ENCODE measurements around the gene RPL35.

RPL35 gene

DNA sequence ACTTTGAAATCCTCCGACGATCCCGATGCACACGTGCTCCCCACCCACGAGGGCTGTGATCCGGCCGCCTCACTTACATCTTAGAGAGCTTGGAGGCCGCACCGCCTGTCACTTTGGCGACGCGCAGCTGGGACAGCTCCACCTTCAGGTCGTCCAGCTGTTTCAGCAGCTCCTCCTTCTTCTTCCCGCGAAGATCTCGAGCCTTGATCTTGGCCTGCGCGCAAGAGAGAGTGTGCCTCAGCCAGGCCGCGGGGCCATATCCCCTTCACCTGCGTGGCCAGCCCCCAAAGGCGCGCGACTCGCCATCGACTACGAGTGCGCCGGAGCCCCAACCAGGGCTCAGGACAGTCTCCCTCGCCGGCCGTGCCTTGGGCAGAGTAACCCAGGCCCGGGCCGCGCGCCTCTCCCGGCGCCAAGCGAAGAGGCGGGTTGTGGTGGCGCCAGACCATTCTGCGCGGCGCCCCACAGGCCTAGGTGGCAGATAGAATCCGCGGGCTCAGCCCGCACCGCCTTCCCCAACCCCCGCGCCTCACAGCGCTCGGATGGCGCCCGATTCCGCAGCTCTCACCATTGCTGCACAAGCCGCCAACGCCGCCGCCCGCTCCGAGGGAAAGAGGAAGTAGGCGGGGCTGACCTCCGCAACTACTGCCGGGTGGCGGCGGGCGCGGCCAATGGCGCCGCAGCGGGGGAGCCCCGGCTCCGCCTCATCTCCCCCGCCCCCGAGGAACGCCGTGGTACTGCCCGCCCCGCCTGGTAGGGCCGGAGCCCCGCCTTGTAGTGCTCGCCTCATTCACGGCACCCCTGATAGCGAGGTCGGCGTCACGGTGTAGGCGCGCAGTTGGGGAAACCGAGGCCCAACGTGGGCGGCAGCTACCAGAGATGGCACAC lies at the start of gene RPL35, which contains the start of gene ARPC5L:
Gene RPL35 (minus strand): TSS at position 616 of the 888 bp plus-strand sequence. CDS start 45 bp downstream, at position 571.
Gene ARPC5L (plus strand): TSS at position 789 of the 888 bp plus-strand sequence. CDS start 7,161 bp downstream, outside the sequence.
- peak; percentile 84 to 96 for DNase-seq

DNA sequence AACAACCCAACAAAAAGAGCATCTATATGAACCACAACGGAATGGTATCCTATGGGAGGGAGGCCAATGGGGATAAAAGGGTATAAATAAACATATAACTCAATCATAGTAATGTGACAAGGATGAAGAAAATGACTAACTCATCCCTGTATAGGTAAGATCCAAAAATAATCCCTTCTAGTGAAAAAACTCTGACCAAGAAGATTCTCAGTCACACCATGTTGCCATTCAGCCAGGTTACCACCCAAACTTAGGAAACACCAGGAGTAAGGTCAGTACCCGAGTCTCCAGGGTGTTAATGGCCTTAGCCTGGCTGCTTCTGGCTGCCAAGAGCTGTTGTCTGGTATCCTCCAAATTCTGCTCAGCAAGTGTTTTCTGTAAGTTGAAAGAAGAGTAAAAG lies 46.3 kb upstream of the RPL35 start:
- DNase-seq = no peak

DNA sequence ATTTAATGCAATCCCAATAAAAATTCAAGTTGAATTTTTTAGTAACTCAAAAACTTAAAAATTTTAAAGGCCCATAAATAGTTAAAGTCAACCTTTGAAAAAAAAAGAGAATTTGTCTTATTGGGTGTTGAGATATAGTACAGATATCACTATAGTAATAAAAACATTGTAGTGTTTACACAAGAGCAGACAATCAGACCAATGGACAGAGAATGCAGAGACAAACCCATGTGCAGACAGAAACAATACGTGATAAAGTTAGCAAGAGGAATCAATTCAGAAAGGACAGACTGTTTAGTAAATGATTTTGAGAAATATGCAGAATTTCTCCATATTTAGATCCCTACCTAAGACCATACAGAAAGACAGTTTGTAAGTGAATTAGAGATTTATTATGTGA lies 45.2 kb upstream of the RPL35 start:
- DNase-seq = no peak

DNA sequence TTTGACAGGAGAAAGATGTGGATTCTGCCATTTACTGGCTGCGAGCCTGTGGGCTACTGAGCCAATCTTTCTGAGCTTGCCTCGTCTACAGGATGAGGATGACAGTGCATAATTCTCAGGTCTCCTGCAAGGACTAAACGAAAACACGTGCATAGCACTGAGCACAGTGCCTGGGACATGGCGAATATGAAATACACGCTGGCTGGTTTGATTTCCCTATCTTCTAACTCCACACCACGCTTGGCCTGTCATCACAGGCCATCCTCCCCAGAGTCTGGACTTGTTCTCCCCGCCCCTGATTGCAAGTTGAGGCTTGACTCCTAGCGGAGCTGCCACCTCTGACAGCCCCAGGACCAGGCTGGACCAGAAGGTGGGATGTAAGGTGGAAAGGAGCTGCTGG lies 38.1 kb upstream of the RPL35 start:
- no peak for DNase-seq

DNA sequence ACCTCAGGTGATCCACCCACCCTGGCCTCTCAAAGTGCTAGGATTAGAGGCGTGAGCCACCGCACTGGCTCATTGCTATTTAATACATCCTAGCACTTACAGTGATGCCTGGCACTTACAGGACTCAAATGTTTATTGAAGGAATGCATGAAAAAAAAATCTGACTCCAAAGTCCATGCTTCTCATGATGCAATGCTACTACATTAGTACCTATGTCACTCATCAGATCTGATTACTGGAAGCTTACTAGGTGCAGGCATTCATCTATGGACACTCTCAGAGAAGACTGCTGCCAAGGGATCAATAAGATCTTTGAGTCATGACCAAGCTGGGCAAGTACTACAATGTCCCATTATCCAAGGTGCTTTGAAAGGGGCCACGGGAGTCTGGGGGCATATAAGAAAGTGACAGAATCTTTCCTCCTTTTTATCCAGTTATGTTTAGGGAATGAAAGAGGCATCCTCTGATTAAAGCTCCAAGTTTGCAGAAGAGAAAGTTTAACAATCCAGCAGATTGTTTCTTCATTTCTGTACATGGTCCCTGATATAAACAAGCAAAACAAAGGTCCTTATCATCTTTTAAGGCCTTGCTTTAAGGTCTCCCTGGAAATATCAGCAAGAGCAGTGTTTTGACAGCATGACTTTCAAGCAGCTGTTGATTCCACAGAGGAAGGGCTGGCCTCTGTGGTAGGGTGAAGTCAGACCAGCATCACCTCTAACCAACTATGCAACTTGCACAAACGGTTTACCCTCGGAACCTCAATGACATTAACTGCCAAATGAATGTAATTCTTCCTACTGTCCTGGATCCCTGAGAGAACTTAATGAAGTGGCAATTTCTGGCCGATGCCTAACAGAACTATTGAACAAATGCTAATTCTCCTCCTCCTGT lies 36.1 kb upstream of the RPL35 start:
- DNase-seq = no peak

DNA sequence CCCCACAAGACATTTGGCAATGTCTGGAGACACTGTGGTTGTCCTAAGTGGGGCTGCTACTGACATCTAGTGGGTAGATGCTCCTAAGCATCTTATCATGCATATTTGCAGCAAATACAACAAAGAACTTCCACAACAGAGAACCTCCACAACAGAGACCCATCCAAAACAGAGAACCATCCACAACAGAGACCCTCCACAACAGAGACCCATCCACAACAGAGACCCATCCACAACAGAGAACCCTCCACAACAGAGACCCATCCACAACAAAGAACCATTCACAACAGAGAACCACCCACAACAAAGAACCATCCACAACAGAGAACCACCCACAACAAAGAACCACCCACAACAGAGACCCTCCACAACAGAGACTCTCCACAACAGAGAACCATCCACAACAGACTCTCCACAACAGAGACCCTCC lies 33.0 kb upstream of the RPL35 start:
- peak in 1 of 2 experiments; percentile 45 for DNase-seq

DNA sequence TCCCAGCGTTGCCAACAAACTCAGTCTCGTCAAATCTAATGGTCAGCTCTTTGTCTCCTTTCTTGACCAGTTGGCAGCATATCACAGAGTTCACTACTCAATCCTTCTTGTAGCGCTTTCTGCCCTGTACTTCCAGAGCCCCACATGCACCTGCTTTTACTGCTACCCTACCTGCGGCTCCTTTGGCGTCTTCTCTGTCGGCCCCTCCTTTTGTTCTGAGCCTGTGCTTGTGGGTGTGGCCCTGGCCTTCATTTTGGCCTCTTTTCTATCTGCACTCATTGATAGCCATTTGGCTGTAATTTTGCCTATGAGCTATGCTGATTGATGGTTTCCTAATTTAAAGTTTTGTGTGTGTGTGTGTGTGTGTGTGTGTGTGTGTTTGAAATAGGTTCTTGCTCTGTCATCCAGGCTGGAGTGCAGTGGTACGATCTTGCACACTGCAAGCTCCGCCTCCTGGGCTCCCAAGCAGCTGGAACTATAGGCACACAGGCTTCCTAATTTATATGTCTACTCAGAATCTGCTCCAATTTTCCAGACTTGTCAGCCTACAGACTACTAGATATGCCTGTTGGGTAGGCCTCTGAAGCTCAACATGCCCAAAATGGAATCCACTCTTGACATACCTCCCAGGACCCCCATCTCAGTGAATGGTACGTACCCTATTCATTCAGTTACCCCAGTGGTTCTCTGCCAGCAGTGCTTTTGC lies 32.4 kb upstream of the RPL35 start:
- DNase-seq = no peak

DNA sequence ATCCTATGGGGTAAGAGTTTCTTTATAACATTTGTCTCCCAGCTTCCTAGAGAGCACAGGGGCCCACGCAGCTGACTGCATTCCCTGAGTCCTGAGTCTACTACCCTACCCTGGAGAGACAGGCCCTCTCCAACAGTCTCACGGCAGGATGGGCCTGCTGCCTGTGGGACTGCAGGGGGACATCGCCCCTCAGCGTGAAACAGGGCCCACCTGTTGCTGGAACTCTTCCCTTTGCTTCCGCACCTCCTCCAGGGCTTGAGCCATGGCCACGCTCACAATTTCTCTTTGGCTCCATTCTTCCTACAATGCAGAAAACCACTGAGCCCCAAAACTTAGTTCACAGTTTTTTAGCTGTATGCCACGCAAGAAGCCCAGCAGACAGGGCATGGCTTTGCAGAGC lies 28.4 kb upstream of the RPL35 start:
- no peak for DNase-seq

DNA sequence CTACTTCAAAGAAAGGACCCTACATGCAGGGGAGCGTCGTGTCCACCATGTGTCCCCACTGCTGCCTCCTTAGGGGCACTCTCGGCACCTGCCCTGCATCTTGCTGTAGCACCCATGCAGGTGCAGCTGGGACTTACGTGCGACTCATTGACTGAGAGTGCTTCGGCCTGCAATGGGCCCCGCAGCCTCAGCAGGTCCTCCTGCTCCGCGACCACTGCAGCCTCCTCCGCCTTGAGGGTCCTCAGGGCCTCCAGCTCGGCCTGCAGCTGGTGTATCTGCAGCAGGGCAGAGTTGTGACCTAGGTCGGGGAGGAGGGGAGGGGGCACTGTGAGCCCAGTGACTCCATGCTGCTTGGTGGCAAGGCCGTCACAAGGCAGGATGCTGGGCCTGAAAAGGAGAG lies 27.2 kb upstream of the RPL35 start:
- no peak for DNase-seq

DNA sequence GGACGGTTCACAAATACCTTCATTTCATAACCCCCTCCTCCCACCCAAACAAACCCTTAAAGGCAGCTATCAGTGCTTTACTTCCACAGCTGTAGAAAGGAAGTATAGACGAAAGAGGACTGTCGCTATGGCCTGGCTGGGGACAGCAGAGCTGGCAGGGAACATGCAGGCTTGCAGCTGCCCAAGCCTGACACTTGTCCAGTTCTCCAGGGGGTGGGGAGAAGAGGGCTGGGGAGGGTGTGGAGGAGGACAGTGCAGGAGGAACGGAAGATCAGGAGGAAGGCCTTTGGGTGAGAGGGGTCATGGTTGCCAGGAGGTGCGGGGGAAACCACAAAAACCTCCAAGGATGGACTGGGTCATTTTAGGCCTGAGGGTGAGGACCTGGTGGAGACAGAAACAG lies 26.1 kb upstream of the RPL35 start:
- no peak for DNase-seq

DNA sequence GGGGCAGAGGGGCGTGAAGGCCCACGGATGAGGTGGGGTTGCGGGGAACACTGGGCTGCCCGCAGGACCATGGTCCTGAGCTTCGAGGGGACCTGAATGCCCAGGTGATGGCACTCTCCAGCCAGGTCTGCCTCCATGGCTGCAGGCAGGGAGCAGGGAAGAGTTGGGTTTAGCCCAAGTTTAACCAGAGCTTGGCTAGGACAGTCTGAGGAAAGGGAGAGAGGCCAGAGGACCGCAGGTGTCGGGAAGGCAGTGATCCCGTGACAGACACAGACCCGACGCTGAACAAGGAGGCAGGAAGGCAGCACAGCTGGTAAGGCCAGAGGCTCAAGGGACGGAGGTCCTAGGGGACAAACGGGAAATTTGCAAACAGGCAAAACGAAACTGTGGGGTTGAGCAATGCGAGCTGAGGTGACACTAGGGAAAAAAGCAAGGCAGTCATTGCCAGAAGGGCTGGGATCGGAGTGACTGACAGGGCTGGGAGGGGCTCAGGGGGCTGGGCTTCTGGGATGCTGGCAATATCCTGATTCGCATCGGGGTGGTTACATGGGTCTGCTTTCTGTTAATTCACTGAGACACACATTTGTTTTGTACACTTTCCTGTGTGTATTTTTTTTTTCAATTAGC lies 25.2 kb upstream of the RPL35 start:
- no peak for DNase-seq

DNA sequence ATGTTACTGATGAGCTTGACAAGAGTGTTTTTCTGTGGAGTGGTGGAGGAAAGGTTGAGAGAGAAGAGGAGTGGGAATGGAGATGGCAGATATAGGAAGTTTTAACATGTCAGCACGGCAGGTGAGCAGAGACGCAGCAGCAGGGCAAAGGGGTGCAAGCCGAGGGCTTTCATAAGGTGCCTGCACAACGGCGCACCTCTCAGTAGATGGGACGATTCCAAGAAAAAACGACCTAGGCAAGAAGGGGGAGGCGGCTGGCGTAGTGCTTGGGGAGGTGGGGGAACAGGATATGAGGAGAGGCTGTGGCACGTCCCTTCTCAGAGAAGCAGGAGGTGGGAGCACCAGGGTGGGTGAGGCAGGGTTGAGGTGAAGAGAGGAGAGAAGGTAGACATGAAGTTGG lies 24.7 kb upstream of the RPL35 start:
- DNase-seq = no peak

DNA sequence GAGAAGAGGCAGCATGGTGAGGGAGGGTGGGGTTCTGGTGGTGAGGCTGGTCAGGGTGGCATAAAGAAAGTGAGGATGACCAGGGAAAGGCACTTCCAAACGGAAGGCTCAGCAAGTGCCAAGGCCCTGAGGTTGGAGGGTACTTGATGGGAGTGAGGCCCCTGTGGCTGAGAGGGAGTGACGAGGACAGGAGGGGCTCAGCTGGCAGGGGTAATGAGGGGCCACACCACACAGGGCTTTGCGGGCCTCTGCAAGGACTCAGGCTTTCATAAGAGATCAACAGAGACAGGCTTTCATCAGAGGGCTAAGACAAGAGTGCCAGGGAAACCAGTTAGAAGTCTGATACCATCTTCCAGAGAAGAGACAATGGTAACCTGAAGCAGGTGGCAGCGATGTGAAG lies 23.8 kb upstream of the RPL35 start:
- DNase-seq = no peak

DNA sequence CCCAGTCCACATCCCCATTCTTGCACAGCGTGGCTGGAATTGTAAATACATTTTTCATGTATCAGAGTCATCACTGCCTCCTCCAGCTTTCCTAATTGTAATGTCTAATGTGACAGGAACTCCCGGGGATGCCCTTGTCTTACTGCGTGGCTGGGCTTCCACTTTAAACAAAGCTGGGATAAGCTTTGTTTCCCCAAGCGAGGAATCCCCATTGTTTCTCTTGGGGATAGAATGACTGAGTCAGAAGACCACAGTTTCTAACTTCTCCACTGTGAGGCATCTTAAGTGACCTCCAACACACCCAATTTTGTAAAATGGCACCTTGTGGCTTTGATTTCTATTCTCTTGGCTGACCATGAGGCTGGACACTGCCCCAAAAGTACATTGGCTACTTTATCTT lies 22.6 kb upstream of the RPL35 start:
- no peak for DNase-seq

DNA sequence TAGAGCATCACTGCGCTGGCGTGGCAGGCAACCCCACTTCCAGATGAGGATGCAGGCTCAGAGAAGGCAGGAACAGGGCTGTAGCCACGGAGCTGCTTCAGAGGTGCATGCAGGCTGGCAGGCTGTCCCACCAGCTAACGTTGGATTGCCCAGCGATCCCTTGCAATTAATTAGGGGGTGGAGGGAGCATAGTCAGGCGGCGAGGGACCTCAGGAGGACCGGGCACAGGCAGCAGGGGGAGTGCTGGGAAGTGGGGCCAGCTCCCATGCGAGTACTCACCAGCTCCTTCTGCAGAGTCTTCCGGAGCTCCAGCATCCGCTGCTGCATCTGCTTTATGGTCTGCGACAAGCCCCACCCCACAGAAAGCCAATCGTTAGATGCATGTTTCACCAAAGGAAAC lies 20.5 kb upstream of the RPL35 start:
- DNase-seq = no peak

DNA sequence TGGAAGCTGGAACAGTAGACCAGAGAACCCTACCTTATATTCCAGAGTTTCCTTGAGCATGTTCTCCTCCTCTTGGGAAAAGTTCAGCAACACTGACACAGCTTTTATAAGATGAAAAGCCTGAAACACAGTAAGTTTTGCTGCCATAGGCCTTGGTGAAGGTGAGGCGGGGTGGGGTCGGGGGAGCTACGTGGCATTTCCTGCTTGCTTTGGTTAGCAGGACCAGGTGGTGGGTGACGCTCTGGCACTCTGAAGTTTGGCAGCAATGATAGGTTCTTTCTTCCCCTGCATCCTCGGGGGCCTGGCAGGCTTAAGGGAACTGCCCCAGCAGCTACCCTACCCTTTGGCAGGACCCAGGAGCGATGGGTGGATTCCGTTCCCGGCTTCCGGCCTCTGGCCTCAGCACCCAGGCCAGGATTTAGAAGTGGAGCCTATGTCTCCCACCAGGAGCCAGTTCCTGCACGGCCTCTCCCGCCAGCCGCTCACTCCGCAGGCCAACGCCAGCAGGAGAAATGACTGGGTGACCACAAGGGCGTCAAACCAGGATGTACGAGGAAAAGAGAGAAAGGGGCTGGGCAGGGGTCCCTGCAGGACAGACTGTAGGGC lies 19.5 kb upstream of the RPL35 start:
- DNase-seq = no peak

DNA sequence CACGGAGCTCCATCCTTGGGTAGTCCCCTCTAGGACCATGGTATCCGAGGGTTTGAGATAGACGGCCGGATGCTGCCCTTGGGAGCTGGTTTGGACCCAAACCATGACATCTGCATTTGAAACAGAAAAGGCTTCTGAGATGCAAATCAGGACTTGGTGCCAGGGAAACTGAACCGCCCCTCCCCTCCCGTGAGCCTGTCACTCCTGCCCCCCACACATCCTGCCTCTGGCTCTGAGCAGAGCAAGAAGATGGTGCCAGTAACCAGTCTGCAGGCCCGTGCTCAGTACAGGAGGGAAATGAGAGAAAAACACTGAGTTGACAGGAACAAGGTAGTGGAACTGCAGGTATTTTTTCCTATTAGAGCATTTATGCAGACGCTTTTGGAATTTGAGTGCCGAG lies 18.7 kb upstream of the RPL35 start:
- no peak for DNase-seq

DNA sequence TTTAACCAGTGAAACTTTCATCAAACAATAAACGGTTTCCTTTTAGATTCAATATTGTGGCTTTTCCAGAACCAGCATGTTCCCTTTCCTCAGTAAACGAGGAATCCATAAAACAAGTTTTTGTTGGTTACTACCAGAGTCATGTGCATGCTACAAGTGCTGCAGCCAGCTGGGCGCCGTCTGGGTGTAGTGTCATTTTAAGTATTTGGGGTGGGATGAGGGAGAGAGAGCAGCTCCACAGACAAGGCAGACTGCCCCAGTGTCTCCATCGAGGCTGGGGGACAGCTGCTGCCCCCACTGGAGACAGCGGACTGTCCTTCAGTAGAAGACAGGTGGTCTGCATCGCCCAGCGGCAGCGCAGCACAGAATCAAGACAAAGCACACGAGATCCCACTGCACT lies 17.5 kb upstream of the RPL35 start:
- no peak for DNase-seq

DNA sequence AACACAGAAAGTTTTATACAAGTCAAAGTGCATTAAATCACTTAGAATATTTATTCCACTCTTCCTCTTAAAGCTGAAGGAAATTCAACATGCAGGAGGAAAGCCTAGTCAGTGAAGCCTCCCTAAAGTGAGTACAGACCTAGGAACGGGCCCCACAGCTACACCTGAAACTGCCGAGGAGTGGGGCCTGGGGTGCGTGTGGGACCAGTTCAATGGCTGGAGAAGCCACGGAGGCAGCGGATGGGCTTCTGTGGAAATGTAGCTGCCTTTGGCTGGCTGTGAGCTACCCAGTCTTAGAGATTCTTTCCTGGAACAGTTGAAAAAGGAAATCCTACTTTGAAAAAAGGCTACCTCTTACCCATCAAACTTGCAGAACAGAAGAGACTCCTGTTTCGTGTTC lies 16.8 kb upstream of the RPL35 start:
- no peak for DNase-seq

DNA sequence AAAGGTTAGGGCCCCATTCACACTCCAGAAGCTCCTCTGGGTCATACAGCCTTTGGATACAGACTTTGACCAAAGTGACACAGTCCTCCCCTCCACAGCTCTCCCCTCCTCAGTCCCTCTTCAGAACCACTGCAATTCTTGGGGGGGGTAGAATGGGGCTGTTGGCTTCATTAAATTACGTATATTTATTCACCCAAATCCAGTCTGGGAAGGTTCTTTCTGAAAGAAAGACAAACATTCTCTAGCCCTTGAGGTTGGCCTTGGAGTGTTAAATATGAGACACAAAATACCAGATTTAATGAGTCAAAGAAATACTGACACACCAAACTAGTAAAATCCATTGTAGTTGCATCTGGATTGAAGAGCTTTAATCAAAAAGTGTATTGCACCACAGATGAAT lies 16.3 kb upstream of the RPL35 start:
- no peak for DNase-seq

DNA sequence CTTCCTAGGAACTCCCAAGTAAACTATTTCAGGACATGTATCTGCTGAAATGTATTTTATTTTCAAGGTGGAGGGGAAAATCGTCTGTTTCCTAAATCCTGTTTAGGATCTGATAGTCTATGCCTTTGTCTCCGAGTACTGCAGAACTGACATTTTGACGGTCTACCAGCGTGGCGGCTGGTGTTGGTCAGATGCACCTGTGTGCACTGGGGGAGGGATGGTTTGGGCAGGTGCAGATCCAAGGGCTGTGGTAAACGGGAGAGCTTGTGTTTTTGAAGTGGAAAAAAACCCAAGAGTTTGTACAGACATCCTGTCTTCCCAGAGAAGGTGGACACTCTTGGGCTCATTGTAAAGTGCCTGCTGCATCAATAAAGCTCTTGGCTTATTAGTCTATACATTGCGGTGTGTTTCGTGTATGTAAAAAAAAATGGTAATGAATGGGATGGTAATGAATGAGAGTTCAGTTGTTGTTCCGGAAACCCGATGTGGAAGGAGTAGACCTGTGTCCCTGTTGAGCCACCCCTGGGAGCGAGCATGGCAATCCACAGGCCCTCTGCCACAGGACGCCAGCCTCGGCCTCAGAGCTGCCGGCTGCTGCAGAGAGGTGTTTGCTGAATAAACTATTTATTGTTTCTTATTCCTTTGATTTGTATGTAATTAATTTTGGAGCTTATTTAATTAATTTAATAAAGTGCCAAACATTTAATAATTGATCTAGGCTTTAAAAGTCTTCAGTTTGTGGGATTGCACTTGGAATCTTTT lies 15.4 kb upstream of the RPL35 start:
- DNase-seq = no peak

All from SW 1271 (cell line).